Stimulated activated CD4-positive, alpha-beta T cell treated with anti-CD3 and anti-CD28 coated beads, Interleukin-15, amount 100 ng/mL, for 24 hours (primary cell): ENCODE data around the gene SLC7A6.
A peak's percentile ranks its signal among the peaks of the same experiment; 100 is the strongest.

Experiments
- DNase-seq: peaks from one replicate; pipeline ENCODE4 v3.0.0-alpha.2; 2020

SLC7A6 gene

GRCh38 chr16:68257906-68258800, 6.2 kb upstream of the SLC7A6 start:
- DNase-seq: no peak

DNA sequence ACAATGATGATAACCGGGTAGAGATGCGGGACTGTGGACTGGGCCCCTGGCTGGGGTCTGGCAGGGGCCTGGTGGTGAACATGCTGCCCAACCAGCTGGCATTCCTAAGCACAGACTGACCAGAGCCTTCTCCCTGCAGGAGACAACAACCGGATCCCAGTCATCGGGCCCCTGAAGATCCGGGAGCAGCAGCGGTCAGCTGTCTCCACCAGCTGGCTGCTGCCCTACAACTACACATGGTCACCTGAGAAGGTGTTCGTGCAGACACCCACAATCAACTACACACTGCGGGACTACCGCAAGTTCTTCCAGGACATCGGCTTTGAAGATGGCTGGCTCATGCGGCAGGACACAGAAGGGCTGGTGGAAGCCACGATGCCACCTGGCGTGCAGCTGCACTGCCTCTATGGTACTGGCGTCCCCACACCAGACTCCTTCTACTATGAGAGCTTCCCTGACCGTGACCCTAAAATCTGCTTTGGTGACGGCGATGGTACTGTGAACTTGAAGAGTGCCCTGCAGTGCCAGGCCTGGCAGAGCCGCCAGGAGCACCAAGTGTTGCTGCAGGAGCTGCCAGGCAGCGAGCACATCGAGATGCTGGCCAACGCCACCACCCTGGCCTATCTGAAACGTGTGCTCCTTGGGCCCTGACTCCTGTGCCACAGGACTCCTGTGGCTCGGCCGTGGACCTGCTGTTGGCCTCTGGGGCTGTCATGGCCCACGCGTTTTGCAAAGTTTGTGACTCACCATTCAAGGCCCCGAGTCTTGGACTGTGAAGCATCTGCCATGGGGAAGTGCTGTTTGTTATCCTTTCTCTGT, 5.1 kb upstream of the SLC7A6 start:
- no peak for DNase-seq

DNA sequence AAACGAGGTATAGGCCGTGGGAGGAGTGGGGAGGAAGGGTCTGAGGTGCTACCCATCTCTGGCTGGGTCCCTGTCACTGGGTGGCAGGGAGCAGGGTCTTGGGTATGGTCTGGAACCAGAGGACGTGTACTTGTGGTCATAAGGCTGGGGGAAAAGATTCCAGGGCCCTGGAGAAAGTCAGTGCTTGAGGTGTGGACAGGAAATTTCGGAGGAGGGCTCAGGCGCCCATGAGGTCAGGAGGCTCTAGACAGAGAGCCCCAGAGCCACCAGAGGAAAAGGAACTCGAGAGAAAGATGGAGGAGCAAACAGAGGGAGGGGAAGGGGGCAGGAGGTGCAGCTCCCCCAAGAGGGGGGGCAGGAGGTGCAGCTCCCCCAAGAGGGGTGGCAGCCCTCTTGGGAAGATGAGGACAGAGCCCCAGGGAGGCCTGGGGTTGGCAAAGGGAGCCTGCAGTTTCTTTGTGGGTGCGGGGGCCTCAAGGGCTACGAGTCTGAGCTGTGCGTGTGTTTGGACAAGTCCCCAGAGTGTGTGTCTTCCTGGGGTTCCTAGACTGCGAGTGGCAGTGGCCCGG, 683 bp upstream of the SLC7A6 start:
- DNase-seq: no peak

GRCh38 chr16:68265078-68265920, 973 bp downstream of the SLC7A6 start:
- DNase-seq: peak; percentile 74

DNA sequence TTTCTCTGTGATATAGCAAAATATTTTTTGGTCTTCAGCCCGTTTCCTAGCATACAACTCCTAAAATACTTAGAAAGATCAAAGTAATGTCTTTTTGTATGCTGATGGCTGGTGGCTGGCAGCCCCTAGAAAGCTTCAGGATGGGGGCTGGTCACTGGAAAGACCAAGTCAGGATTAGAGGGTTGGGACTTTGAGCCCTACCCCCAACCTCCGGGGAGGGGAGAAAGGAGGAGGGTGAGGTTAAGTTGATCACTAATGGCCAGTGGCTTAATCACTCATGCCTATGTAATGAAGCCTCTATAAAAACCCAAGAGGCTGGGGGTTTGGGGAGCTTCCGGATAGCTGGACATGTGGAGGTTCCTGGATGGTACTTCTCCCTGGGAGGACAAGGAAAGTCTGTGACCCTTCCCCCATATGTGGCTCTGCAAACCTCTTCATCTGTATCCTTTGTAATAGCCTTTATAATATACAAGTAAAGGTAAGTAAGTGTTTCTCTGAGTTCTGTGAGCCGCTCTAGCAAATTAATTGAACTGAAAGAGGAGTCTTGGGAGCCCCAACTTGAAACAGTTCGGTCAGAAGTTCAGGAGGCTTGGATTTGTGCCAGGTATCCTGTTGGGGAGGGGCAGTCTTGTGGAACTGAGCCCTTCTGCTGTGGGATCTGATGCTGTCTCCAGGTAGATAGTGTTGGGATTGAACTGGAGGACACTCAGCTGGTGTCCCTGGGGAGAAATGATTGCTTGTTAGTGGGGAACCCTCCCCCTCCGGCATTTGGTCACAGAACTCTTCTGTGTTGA, 3.5 kb downstream of the SLC7A6 start:
- DNase-seq: no peak

DNA sequence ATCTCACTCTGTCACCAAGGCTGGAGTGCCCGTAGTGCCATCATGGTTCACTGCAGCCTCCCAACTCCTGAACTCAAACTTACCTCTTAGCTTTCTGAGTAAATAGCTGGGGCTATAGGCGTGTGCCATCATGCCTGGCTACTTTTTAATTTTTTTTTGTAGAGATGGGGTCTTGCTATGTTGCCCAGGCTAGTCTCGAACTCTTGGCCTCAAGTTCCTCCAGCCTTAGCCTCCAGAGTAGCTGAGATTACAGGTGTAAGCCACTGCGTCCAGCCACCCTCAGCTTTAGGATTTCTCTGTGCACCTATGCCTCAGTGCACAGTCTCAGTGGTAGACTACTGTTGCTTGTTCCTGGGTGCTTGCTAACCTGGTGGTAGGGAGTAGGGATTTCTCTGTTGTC, 5.5 kb downstream of the SLC7A6 start:
- DNase-seq: no peak

GRCh38 chr16:68270353-68270752, 6.0 kb downstream of the SLC7A6 start:
- DNase-seq: no peak

DNA sequence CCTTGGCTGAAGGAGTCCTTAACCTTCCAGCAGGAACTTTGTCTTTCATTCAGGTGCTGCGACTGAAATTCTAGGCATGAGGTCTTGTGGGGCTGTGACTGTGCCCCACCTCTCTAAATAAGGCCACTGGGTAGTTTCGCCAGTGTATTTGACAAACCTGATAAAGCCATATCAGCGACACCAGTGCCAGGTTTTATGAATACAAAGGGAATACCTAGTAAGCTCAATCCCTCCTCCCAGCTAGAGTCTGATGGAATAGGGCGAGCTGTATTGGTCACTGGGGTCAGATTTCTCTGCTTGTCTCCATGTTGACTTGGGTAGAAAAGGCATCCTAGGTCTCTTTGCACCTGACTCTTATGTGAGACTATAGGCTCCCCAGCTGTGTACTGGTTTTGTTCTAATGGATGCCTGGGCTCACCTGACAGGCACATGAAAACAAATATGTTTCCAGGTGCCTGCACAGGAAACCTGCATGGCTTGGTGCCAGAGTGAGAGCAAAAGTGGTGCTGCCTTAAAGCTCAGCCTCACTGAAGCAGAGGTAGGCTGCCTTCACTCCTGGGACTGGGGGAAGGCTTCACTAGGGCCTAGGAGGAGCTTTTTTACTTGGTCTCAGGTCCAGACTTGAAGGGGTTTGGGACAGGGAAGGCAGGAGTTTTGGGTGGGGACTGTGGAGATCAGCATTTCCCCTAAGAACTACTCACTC, 8.3 kb downstream of the SLC7A6 start:
- peak; percentile 39 for DNase-seq

GRCh38 chr16:68273459-68273858, 9.1 kb downstream of the SLC7A6 start:
- DNase-seq: no peak

- DNase-seq: no peak
Measured at GRCh38 chr16:68273896-68274295, 9.6 kb downstream of the SLC7A6 start.

DNA sequence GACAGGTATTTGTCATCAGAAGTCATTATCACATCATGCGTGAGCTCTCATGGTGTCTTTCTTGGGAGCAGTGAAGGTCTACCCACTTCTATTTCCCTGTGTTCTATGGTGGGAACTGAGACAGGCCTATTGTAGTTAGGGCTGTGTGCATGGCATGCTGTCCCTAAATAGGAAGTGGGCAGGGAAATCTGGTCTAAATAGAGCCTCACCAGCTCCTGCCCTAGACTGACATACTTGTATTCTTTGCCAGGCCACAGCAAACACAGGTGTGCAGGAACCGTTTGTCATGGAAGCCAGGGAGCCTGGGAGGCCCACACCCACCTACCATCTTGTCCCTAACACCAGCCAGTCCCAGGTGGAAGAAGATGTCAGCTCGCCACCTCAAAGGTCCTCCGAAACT, 10.1 kb downstream of the SLC7A6 start:
- no peak for DNase-seq

- DNase-seq: peak; percentile 38
Measured at GRCh38 chr16:68275611-68276191, 11.4 kb downstream of the SLC7A6 start.

DNA sequence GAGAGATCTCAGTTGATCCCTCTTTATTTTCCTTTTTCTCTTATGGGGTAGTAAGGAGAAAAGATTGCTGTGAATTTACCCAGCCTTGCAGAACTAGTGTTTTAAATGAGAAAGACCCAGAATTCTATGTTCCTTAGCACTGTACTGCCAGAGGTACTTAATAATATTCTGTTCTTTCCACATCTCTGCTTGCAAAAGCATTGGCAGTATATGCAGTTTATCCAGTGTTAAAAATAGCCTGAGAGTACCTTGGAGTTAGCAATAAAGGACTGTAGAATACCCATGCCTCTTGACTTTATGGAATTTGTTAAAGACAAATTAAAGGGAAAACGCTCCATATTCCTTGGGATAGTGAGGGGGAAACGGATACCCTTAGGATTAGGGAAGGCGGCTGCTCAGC, 11.9 kb downstream of the SLC7A6 start:
- no peak for DNase-seq

DNA sequence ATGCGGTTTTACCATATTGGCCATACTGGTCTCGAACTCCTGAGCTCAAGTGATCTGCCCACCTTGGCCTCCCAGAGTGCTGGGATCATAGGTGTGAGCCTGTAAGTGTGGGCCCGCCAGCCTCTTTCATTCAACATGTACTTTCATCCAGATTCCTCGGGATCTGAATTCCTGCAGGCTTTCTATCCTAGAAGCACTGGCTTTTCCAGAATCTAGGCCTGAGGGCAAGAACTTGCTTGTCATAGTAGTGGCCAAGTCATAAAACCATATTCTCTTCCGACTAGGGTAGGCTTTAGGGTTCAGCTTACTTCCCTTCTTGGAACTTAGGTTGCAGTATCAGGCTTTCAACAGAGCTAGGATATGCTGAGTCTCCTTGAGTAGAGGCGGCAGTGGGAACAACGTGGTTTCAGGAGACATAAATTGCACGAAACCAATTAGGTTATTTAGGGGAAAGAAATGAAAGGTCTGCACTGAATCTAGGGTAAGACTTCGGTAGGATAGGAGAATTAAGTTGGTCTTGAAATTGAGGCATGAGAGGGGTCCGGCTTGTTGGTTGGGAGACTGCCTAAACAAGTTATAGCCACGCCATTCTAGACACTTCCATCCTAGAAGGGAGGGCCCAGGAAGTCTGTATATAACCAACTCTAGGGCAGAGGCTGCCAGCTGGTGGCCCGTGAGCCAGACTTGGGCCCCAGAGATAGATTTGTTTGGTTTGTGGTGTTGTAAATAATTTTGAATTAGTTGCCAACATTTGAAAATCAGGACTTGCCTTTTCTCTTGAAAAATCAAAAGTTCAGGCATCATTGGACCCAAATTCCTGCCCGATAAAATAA, 15.6 kb downstream of the SLC7A6 start:
- DNase-seq: no peak

GRCh38 chr16:68281368-68282063, 17.2 kb downstream of the SLC7A6 start:
- DNase-seq: peak; percentile 27

- no peak for DNase-seq
Measured at GRCh38 chr16:68282064-68282452, 17.7 kb downstream of the SLC7A6 start.

DNA sequence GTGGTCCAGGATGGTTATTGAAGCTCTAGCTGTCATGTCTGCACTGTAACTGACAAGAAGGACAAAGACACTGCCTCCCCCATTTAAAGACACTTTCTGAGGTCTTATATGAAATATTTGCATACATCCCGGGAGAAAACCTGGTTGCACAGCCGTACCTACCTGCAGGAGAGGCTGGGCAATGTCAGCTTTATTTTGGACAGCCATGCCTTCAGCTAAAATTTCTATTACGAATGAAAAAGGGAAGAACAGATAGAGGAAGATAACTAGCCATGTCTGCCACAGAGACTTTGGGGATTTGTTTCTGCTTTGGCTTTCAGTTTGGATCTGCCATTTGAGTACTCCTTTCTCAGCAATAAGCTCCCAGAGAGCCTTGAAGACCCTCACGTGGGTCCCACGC, 19.0 kb downstream of the SLC7A6 start:
- no peak for DNase-seq

GRCh38 chr16:68283801-68284598, 19.7 kb downstream of the SLC7A6 start:
- DNase-seq: no peak
